CD14-positive monocyte (primary cell): ENCODE results near the gene CNTNAP2. TPM values are rescaled to one million over a fixed set of nuclear protein-coding genes. Genes with fewer than 3 reads are reported as not detected.

Source experiments
- DNase-seq, 3 donors: peaks; one replicate each; pipeline ENCODE4 v3.0.0-alpha.2; 2011 to 2022
- H2AFZ ChIP-seq: 2 replicates; pipeline ENCODE4 v1.6.0; 2012; ENCODE audit warnings: mild to moderate bottlenecking, low read depth, low read length, inconsistent platforms; ENCODE audit not compliant: insufficient read depth, poor library complexity, severe bottlenecking
- H3K27ac ChIP-seq, 2 donors: 1 replicate in 1 of 2; 2 replicates in 1 of 2; pipeline ENCODE4 v1.5.1; 2012 to 2013; ENCODE audit warnings: low read length in 2 of 2, control low read depth in 1 of 2, inconsistent platforms in 1 of 2, low read depth in 1 of 2, mild to moderate bottlenecking in 1 of 2
- H3K27me3 ChIP-seq, 2 donors: one replicate each; pipeline versions ENCODE4 v1.6.0 to v1.6.1; 2011 to 2013; ENCODE audit warnings: low read length in 2 of 2; ENCODE audit not compliant: control insufficient read depth in 2 of 2, insufficient read depth in 2 of 2
- H3K36me3 ChIP-seq, 2 donors: replicated peaks in 1 of 2; 1 replicate in 1 of 2; 2 replicates in 1 of 2; pipeline versions ENCODE4 v1.5.1 to v1.6.1; 2012 to 2013; ENCODE audit warnings: low read length in 2 of 2, control low read depth in 1 of 2, inconsistent platforms in 1 of 2, mild to moderate bottlenecking in 1 of 2; ENCODE audit not compliant: insufficient read depth in 2 of 2, control insufficient read depth in 1 of 2
- H3K4me1 ChIP-seq, 2 donors: 1 replicate in 1 of 2; 2 replicates in 1 of 2; pipeline versions ENCODE4 v1.5.1 to v1.6.1; 2012 to 2013; ENCODE audit warnings: low read length in 2 of 2, control low read depth in 1 of 2, inconsistent platforms in 1 of 2, mild to moderate bottlenecking in 1 of 2, moderate library complexity in 1 of 2; ENCODE audit not compliant: insufficient read depth in 2 of 2, control insufficient read depth in 1 of 2
- H3K4me2 ChIP-seq: replicated peaks from 2 replicates; pipeline ENCODE3; 2012; ENCODE audit warnings: low read length, moderate library complexity, mild to moderate bottlenecking; ENCODE audit not compliant: poor library complexity, severe bottlenecking; ENCODE audit errors: extremely low read depth
- H3K4me3 ChIP-seq, 3 experiments: fragments of 200-600 bp in 1 of 3; sonication (generic) in 1 of 3; replicated peaks in 1 of 3; 1 replicate in 2 of 3; 2 replicates in 1 of 3; pipeline ENCODE4 v1.5.1; 2011 to 2013; ENCODE audit warnings: low read length in 3 of 3, mild to moderate bottlenecking in 3 of 3, control low read depth in 2 of 3, low read depth in 2 of 3, inconsistent platforms in 1 of 3, moderate library complexity in 1 of 3
- H3K79me2 ChIP-seq: 2 replicates; pipeline ENCODE4 v1.6.0; 2012; ENCODE audit warnings: mild to moderate bottlenecking, control low read depth, inconsistent platforms, low read length, moderate library complexity; ENCODE audit not compliant: insufficient read depth
- H3K9ac ChIP-seq: 2 replicates; pipeline ENCODE4 v1.6.0; 2017; ENCODE audit warnings: low read length, mild to moderate bottlenecking; ENCODE audit not compliant: insufficient read depth, poor library complexity, severe bottlenecking
- H3K9me3 ChIP-seq, 2 donors: replicated peaks in 1 of 2; 1 replicate in 1 of 2; 2 replicates in 1 of 2; pipeline versions ENCODE4 v1.5.1 to v1.6.1; 2012 to 2013; ENCODE audit warnings: low read length in 2 of 2, control low read depth in 1 of 2; ENCODE audit not compliant: control insufficient read depth in 1 of 2, insufficient read depth in 1 of 2
- H4K20me1 ChIP-seq: 2 replicates; pipeline ENCODE4 v1.6.0; 2012; ENCODE audit warnings: mild to moderate bottlenecking, low read length, control low read depth, moderate library complexity; ENCODE audit not compliant: insufficient read depth
- H3K27ac Mint-ChIP-seq, 7 donors: one replicate each; pipeline ENCODE4 v1.8.0; 2020; ENCODE audit warnings: mild to moderate bottlenecking in 7 of 7, mixed read lengths in 7 of 7, moderate library complexity in 6 of 7, inconsistent platforms in 2 of 7
- H3K27me3 Mint-ChIP-seq, 3 donors: one replicate each; pipeline ENCODE4 v1.8.0; 2021 to 2022; ENCODE audit warnings: low read depth in 3 of 3, mild to moderate bottlenecking in 3 of 3, mixed read lengths in 3 of 3, moderate library complexity in 3 of 3, inconsistent platforms in 1 of 3
- H3K36me3 Mint-ChIP-seq, 2 donors: one replicate each; pipeline ENCODE4 v1.8.0; 2020; ENCODE audit warnings: mixed read lengths in 2 of 2, inconsistent platforms in 1 of 2, mild to moderate bottlenecking in 1 of 2
- H3K4me1 Mint-ChIP-seq: one replicate; pipeline ENCODE4 v1.8.0; 2020; ENCODE audit warnings: mild to moderate bottlenecking, mixed read lengths
- H3K4me3 Mint-ChIP-seq, 2 donors: one replicate each; pipeline ENCODE4 v1.8.0; 2020; ENCODE audit warnings: mild to moderate bottlenecking in 2 of 2, mixed read lengths in 2 of 2, moderate library complexity in 1 of 2
- H3K9me3 Mint-ChIP-seq, 7 donors: one replicate each; pipeline ENCODE4 v1.8.0; 2020 to 2022; ENCODE audit warnings: mixed read lengths in 7 of 7, mild to moderate bottlenecking in 6 of 7, moderate library complexity in 6 of 7, inconsistent platforms in 2 of 7
- CTCF ChIP-seq: fragments of 200-600 bp; IDR thresholded peaks from one replicate; pipeline ENCODE4 v1.8.0; 2022; ENCODE audit warnings: antibody characterized with exemption, mild to moderate bottlenecking
- WGBS: methylation state at CpG from one replicate; pipeline ENCODE4 v1.1.5; 2013; ENCODE audit warnings: missing lambda C conversion rate; ENCODE audit not compliant: insufficient coverage; 5-methylcytosine and 5-hydroxymethylcytosine counted together
- intact Hi-C, 2 donors: fragments of 100-400 bp; cut with micrococcal nuclease; formaldehyde crosslinking; loops; one replicate each; pipeline versions ENCODE4 v1.15.0 to v1.15.1; 2023
- polyA plus RNA-seq, 3 donors: library from polyadenylated mRNA; depleted of rRNA in 1 of 3; unstranded in 2 of 3; stranded (reverse) in 1 of 3; fragments of 300-500 nt in 2 of 3; fragments of >200 nt in 1 of 3; fragmentation: Illumina TruSeq in 2 of 3; gene quantifications; 1 replicate in 2 of 3; 2 replicates in 1 of 3; pipeline ENCODE4 v1.2.3, GENCODE V29; 2012 to 2021

CNTNAP2 gene
- polyA plus RNA-seq, 3 donors, result 0.01 TPM; not detected in 2

DNA sequence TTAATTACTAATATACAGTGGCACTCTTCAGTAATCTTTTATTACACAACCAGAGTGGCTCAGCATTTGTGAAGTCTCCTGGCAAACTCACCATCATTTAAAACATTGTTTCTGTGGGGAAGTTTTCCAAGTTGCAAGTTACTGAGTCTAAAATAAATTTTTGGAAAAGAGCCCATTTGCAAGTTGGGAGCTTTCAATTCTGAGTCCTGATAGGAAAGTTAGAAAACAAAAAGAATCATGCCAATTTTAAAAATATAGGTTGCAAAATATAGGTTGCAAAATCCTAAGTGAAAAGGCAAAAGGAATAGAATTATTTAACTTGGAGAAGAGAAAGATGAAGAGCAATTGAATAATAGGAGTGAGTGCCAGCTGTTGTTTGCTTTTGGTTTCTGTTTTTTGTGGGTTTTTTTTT lies 2095.1 kb downstream of the CNTNAP2 start:
- intact Hi-C loops, result no loop called here
- Histone ChIP-seq H3K9ac (no peak overlapping the region), H3K79me2 (no peaks in the 10 kb centered on the region), H3K4me2 (no peak overlapping the region), H4K20me1 (no peaks in the 10 kb centered on the region), H3K36me3 (no peaks in the 10 kb centered on the region), H2AFZ (no peak overlapping the region), H3K27me3 (no peaks in the 10 kb centered on the region), H3K4me3 (no peak overlapping the region), H3K9me3 (peaks cover 0 to 3% of the 10 kb centered on the region in 2 donors), H3K4me1 (no peaks in the 10 kb centered on the region), H3K27ac (no peak overlapping the region)
- Mint-ChIP-seq H3K27me3 (peaks cover 0 to 6% (median 0%) of the 10 kb centered on the region in 3 donors), H3K4me1 (no peaks in the 10 kb centered on the region), H3K4me3 (no peak overlapping the region), H3K9me3 (peaks cover 0 to 13% (median 4%) of the 10 kb centered on the region in 7 donors), H3K27ac (no peak overlapping the region), H3K36me3 (no peaks in the 10 kb centered on the region)
- no peak for TF ChIP-seq CTCF
- no peak for DNase-seq

- Histone ChIP-seq H3K9ac (no peak overlapping the region), H3K9me3 (peaks cover 0 to 6% of the 10 kb centered on the region in 2 donors), H3K36me3 (no peaks in the 10 kb centered on the region), H2AFZ (no peak overlapping the region), H3K79me2 (no peaks in the 10 kb centered on the region), H3K27me3 (no peaks in the 10 kb centered on the region), H4K20me1 (no peaks in the 10 kb centered on the region), H3K4me3 (no peak overlapping the region), H3K4me1 (no peaks in the 10 kb centered on the region), H3K4me2 (no peak overlapping the region), H3K27ac (no peak overlapping the region)
- H3K27ac Mint-ChIP-seq, result no peak overlapping the region
- TF ChIP-seq CTCF, result no peak
- H3K9me3 Mint-ChIP-seq, result peaks cover 3 to 12% (median 9%) of the 10 kb centered on the region in 7 donors
- no peaks in the 10 kb centered on the region for H3K4me1 Mint-ChIP-seq
- H3K36me3 Mint-ChIP-seq, result no peaks in the 10 kb centered on the region
- intact Hi-C loops, result no loop called here
- DNase-seq, result no peak
- peaks cover 0 to 6% (median 0%) of the 10 kb centered on the region in 3 donors for H3K27me3 Mint-ChIP-seq
- H3K4me3 Mint-ChIP-seq, result no peak overlapping the region
- 95% methylated on average over 3 of the region's 3 CpGs for WGBS
Observed at GRCh38 chr7:148212731-148213130, 2096.1 kb downstream of the CNTNAP2 start.
